ENCODE measurements around the gene MID1IP1.

The MID1IP1 gene

DNA sequence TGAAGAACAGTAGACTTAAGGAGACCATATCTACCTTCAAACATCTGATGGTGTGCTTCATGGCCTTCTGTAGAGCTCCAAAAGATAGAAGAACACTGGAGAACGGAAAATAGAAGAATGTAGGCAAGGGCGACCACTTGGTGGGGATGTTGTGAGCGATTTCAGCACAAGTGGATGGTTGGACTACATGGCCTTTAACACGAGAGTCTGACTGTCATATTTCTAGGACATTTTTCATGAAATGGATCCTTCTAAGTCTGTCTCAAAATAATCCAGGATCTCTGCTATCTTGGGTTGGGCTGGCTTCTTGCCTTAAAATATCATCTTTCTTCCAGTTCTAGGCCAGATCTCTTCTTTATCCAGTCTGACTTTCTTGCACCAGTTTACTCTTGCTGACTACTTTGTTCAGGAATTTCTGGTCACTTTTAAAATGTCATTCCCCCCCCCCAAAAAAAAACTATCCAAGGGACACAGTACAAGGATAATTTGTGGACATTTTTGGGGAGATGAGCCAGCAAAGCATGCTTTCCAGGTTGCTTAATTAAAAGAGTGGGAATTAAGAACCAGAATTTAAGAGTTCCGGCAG, 1.2 kb upstream of the MID1IP1 start:
- H3K9ac ChIP-seq (ENCODE audit: low read length): no peak overlapping the region
- no peaks in the 10 kb centered on the region for H3K36me3 ChIP-seq (replicated peaks; ENCODE audit: insufficient read depth, low read length)
- no peak overlapping the region for H2AFZ ChIP-seq (ENCODE audit: low read length)
- TF ChIP-seq EZH2 (optimal IDR thresholded peaks at IDR 0.05; ENCODE audit: low read depth, low read length) (no peak), EZH2phosphoT487 (IDR thresholded peaks at IDR 0.05; ENCODE audit: low read length) (no peak)
- TF ChIP-seq, protein P1, sequence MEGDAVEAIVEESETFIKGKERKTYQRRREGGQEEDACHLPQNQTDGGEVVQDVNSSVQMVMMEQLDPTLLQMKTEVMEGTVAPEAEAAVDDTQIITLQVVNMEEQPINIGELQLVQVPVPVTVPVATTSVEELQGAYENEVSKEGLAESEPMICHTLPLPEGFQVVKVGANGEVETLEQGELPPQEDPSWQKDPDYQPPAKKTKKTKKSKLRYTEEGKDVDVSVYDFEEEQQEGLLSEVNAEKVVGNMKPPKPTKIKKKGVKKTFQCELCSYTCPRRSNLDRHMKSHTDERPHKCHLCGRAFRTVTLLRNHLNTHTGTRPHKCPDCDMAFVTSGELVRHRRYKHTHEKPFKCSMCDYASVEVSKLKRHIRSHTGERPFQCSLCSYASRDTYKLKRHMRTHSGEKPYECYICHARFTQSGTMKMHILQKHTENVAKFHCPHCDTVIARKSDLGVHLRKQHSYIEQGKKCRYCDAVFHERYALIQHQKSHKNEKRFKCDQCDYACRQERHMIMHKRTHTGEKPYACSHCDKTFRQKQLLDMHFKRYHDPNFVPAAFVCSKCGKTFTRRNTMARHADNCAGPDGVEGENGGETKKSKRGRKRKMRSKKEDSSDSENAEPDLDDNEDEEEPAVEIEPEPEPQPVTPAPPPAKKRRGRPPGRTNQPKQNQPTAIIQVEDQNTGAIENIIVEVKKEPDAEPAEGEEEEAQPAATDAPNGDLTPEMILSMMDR (IDR thresholded peaks at IDR 0.05; ENCODE audit: low read length): no peak
- H3K27me3 ChIP-seq (replicated peaks; ENCODE audit: insufficient read depth, low read length): no peaks in the 10 kb centered on the region
- H4K20me1 ChIP-seq (ENCODE audit: insufficient read depth, low read length): no peaks in the 10 kb centered on the region
- no peaks in the 10 kb centered on the region for H3F3A ChIP-seq (ENCODE audit: insufficient read depth, low read length)
- no peaks in the 10 kb centered on the region for H3K4me1 ChIP-seq (ENCODE audit: low read length)
- no peaks in the 10 kb centered on the region for H3K9me3 ChIP-seq (replicated peaks; ENCODE audit: insufficient read depth, low read length)
- H3K9me2 ChIP-seq (replicated peaks; ENCODE audit: insufficient read depth, low read length): no peaks in the 10 kb centered on the region
- peaks cover 28% of the 10 kb centered on the region for H3K79me2 ChIP-seq (ENCODE audit: low read length)
- no peak overlapping the region for H3K27ac ChIP-seq (ENCODE audit: low read length)
- H3K4me3 ChIP-seq (ENCODE audit: low read length): no peak overlapping the region
- no peak for DNase-seq
- H3K4me2 ChIP-seq (ENCODE audit: low read depth, low read length): no peak overlapping the region

DNA sequence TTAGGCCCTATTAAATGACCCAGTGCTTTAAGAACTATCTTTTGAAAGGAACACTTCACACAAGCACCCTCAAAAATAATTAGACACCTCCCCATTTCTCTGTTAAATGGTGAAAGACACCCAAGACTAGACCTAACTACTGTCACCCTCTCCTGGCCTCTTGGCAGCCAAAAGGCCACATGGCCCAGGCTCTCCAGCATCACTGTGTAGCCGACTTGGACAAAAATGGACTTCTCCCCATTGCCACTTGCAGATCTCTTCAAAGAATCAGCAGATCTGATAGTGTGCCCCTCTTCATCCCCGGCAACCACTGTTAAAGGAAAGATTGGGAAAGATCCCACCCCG, 2.0 kb downstream of the MID1IP1 start:
- peak overlapping the region; percentile 63 for H3K4me2 ChIP-seq (ENCODE audit: low read depth, low read length)

DNA sequence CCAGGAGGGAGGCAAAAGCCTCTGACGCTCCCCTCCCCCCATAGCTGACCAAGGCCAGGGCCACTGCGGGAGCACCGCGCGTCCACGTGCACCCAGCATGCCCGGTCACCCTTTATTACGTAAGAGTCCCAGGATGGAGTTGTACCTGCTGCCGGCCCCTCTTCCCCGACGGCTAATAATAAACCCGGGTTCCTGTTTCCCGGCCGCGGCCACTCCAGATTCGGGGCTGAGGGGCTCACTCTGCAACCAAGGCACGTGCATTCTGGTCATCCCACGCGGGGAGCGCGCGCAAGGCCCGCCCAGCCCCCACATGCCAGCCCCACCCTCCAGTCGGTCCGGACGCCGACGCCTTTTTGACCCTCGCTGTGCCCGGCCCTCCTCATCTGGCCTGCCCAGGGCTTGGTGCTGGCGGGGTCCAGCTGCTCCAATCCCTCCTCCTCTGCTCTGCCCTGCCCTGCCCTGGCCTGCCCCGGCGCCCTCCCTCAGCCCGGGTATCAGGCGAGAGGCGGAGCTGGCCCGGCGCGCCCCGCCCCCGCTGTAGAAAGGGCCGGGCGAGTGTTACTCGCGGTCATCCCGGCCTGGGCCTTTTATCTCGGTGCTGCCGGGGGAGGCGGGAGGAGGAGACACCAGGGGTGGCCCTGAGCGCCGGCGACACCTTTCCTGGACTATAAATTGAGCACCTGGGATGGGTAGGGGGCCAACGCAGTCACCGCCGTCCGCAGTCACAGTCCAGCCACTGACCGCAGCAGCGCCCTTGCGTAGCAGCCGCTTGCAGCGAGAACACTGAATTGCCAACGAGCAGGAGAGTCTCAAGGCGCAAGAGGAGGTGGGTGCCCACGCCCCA, 2.6 kb downstream of the MID1IP1 start:
- no peaks in the 10 kb centered on the region for H3K9me2 ChIP-seq (replicated peaks; ENCODE audit: insufficient read depth, low read length)
- H3K79me2 ChIP-seq (ENCODE audit: low read length): peaks cover 41% of the 10 kb centered on the region
- H2AFZ ChIP-seq (ENCODE audit: low read length): no peak overlapping the region
- H3K4me1 ChIP-seq (ENCODE audit: low read length): peaks cover 8% of the 10 kb centered on the region; the same call in 1 of the 2 replicates
- peak; percentile 75 for DNase-seq
- no peaks in the 10 kb centered on the region for H3K9me3 ChIP-seq (replicated peaks; ENCODE audit: insufficient read depth, low read length)
- H3K27me3 ChIP-seq (replicated peaks; ENCODE audit: insufficient read depth, low read length): no peaks in the 10 kb centered on the region
- no peak for TF ChIP-seq EZH2 (optimal IDR thresholded peaks at IDR 0.05; ENCODE audit: low read depth, low read length)
- no peak for TF ChIP-seq EZH2phosphoT487 (IDR thresholded peaks at IDR 0.05; ENCODE audit: low read length)
- TF ChIP-seq, protein P1 (IDR thresholded peaks at IDR 0.05; ENCODE audit: low read length): no peak
- H3K36me3 ChIP-seq (replicated peaks; ENCODE audit: insufficient read depth, low read length): no peaks in the 10 kb centered on the region
- no peaks in the 10 kb centered on the region for H4K20me1 ChIP-seq (ENCODE audit: insufficient read depth, low read length)
- H3K4me3 ChIP-seq (ENCODE audit: low read length): peak overlapping the region; percentile 81
- peak overlapping the region; percentile 63 for H3K4me2 ChIP-seq (ENCODE audit: low read depth, low read length)
- H3F3A ChIP-seq (ENCODE audit: insufficient read depth, low read length): peaks cover 20% of the 10 kb centered on the region
- peak overlapping the region; percentile 89 for H3K9ac ChIP-seq (ENCODE audit: low read length)
- peak overlapping the region; percentile 80 for H3K27ac ChIP-seq (ENCODE audit: low read length)

More for the DNA sequence above, 2.0 kb downstream of the MID1IP1 start:
- no peaks in the 10 kb centered on the region for H3K27me3 ChIP-seq (replicated peaks; ENCODE audit: insufficient read depth, low read length)
- peaks cover 41% of the 10 kb centered on the region for H3K79me2 ChIP-seq (ENCODE audit: low read length)
- peak overlapping the region; percentile 89; the same call in 1 of the 2 replicates for H3K9ac ChIP-seq (ENCODE audit: low read length)
- no peak overlapping the region for H2AFZ ChIP-seq (ENCODE audit: low read length)
- peak overlapping the region; percentile 81 for H3K4me3 ChIP-seq (ENCODE audit: low read length)
- H3K9me2 ChIP-seq (replicated peaks; ENCODE audit: insufficient read depth, low read length): no peaks in the 10 kb centered on the region
- no peaks in the 10 kb centered on the region for H3K9me3 ChIP-seq (replicated peaks; ENCODE audit: insufficient read depth, low read length)
- peaks cover 8% of the 10 kb centered on the region; the same call in 1 of the 2 replicates for H3K4me1 ChIP-seq (ENCODE audit: low read length)
- peaks cover 20% of the 10 kb centered on the region for H3F3A ChIP-seq (ENCODE audit: insufficient read depth, low read length)
- peak overlapping the region; percentile 80; the same call in 1 of the 2 replicates for H3K27ac ChIP-seq (ENCODE audit: low read length)
- H4K20me1 ChIP-seq (ENCODE audit: insufficient read depth, low read length): no peaks in the 10 kb centered on the region
- no peaks in the 10 kb centered on the region for H3K36me3 ChIP-seq (replicated peaks; ENCODE audit: insufficient read depth, low read length)
- DNase-seq: peak; percentile 10
- TF ChIP-seq EZH2phosphoT487 (IDR thresholded peaks at IDR 0.05; ENCODE audit: low read length) (no peak), EZH2 (optimal IDR thresholded peaks at IDR 0.05; ENCODE audit: low read depth, low read length) (no peak)
- TF ChIP-seq, protein P1 (IDR thresholded peaks at IDR 0.05; ENCODE audit: low read length): no peak

Data from MM.1S (cell line).